ENCODE measurements around the gene METTL25B.

- TF ChIP-seq, protein P1, sequence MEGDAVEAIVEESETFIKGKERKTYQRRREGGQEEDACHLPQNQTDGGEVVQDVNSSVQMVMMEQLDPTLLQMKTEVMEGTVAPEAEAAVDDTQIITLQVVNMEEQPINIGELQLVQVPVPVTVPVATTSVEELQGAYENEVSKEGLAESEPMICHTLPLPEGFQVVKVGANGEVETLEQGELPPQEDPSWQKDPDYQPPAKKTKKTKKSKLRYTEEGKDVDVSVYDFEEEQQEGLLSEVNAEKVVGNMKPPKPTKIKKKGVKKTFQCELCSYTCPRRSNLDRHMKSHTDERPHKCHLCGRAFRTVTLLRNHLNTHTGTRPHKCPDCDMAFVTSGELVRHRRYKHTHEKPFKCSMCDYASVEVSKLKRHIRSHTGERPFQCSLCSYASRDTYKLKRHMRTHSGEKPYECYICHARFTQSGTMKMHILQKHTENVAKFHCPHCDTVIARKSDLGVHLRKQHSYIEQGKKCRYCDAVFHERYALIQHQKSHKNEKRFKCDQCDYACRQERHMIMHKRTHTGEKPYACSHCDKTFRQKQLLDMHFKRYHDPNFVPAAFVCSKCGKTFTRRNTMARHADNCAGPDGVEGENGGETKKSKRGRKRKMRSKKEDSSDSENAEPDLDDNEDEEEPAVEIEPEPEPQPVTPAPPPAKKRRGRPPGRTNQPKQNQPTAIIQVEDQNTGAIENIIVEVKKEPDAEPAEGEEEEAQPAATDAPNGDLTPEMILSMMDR (IDR thresholded peaks at IDR 0.05), result no peak
- TF ChIP-seq POLR2A (IDR thresholded peaks at IDR 0.05), result no peak
Measured at GRCh38 chr1:156709757-156710489, 18.3 kb upstream of the METTL25B start.
